ENCODE results near the gene WDR37.
"Not testable (repeated sequence)": the region's sequence is repeated elsewhere in the genome, so short reads cannot be mapped to it uniquely, and the experiment has no call there.

The WDR37 gene

GRCh38 chr10:1102831-1103230 is 46.6 kb downstream of the WDR37 start:
- in situ Hi-C loops (cut with MboI; ENCODE audit: low sequenced_read_pairs), result no loop called here

- in situ Hi-C loops (cut with MboI; ENCODE audit: low sequenced_read_pairs), result no loop called here
Observed at GRCh38 chr10:1103551-1103950, 47.4 kb downstream of the WDR37 start.

- in situ Hi-C loops (cut with MboI; ENCODE audit: low sequenced_read_pairs), result no loop called here
Observed at GRCh38 chr10:1104971-1105370, 48.8 kb downstream of the WDR37 start.

GRCh38 chr10:1107004-1107403 is 50.8 kb downstream of the WDR37 start:
- in situ Hi-C loops (cut with MboI; ENCODE audit: low sequenced_read_pairs), result no loop called here

GRCh38 chr10:1107679-1108078 is 51.5 kb downstream of the WDR37 start:
- in situ Hi-C loops (cut with MboI; ENCODE audit: low sequenced_read_pairs), result no loop called here

GRCh38 chr10:1109795-1110673 is 53.8 kb downstream of the WDR37 start:
- in situ Hi-C loops (cut with MboI; ENCODE audit: low sequenced_read_pairs), result no loop called here

GRCh38 chr10:1110674-1111119 is 54.5 kb downstream of the WDR37 start:
- in situ Hi-C loops (cut with MboI; ENCODE audit: low sequenced_read_pairs), result no loop called here

GRCh38 chr10:1114315-1114714 is 58.1 kb downstream of the WDR37 start:
- in situ Hi-C loops (cut with MboI; ENCODE audit: low sequenced_read_pairs), result no loop called here

GRCh38 chr10:1114719-1115606 is 58.8 kb downstream of the WDR37 start:
- in situ Hi-C loops (cut with MboI; ENCODE audit: low sequenced_read_pairs), result no loop called here

- in situ Hi-C loops (cut with MboI; ENCODE audit: low sequenced_read_pairs), result no loop called here
Observed at GRCh38 chr10:1115607-1115955, 59.4 kb downstream of the WDR37 start.

GRCh38 chr10:1116051-1116450 is 59.9 kb downstream of the WDR37 start:
- in situ Hi-C loops (cut with MboI; ENCODE audit: low sequenced_read_pairs), result no loop called here

- in situ Hi-C loops (cut with MboI; ENCODE audit: low sequenced_read_pairs), result no loop called here
Observed at GRCh38 chr10:1116696-1117280, 60.6 kb downstream of the WDR37 start.

GRCh38 chr10:1117651-1118050 is 61.5 kb downstream of the WDR37 start:
- in situ Hi-C loops (cut with MboI; ENCODE audit: low sequenced_read_pairs), result no loop called here

GRCh38 chr10:1118318-1118717 is 62.1 kb downstream of the WDR37 start:
- in situ Hi-C loops (cut with MboI; ENCODE audit: low sequenced_read_pairs), result not testable (repeated sequence)

GRCh38 chr10:1119027-1119426 is 62.8 kb downstream of the WDR37 start:
- in situ Hi-C loops (cut with MboI; ENCODE audit: low sequenced_read_pairs), result no loop called here

GRCh38 chr10:1119501-1119900 is 63.3 kb downstream of the WDR37 start:
- in situ Hi-C loops (cut with MboI; ENCODE audit: low sequenced_read_pairs), result no loop called here

GRCh38 chr10:1120306-1120705 is 64.1 kb downstream of the WDR37 start:
- in situ Hi-C loops (cut with MboI; ENCODE audit: low sequenced_read_pairs), result no loop called here

- in situ Hi-C loops (cut with MboI; ENCODE audit: low sequenced_read_pairs), result no loop called here
Observed at GRCh38 chr10:1120801-1121211, 64.6 kb downstream of the WDR37 start.

GRCh38 chr10:1121271-1121970 is 65.2 kb downstream of the WDR37 start:
- in situ Hi-C loops (cut with MboI; ENCODE audit: low sequenced_read_pairs), result no loop called here

- in situ Hi-C loops (cut with MboI; ENCODE audit: low sequenced_read_pairs), result no loop called here
Observed at GRCh38 chr10:1122349-1122748, 66.2 kb downstream of the WDR37 start.

- in situ Hi-C loops (cut with MboI; ENCODE audit: low sequenced_read_pairs), result no loop called here
Observed at GRCh38 chr10:1123198-1123597, 67.0 kb downstream of the WDR37 start.

Measured in HL-60/S4 treated with retinoic acid at 250 ng/mL for 4 days and 3 days (cell line).